ENCODE measurements around the gene HDGFL3. TPM values are rescaled to one million over a fixed set of nuclear protein-coding genes. Genes with fewer than 3 reads are reported as not detected.
"Not testable (repeated sequence)": the region's sequence is repeated elsewhere in the genome, so short reads cannot be mapped to it uniquely, and the experiment has no call there.

Gene HDGFL3
- total and polyA plus RNA-seq, 2 experiments from 2014 or later, result 31.3 to 50.6 TPM

- Histone ChIP-seq H3K36me3 (replicated peaks; ENCODE audit: insufficient read depth, low read depth) (no peaks in the 10 kb centered on the region), H3K4me2 (no peak overlapping the region)
Measured at GRCh38 chr15:83225449-83225848, 17.8 kb upstream of the HDGFL3 start.

GRCh38 chr15:83221781-83222180 is 14.2 kb upstream of the HDGFL3 start:
- H4K20me1 ChIP-seq (ENCODE audit: insufficient read depth, poor library complexity, severe bottlenecking); H3K36me3 ChIP-seq (replicated peaks; ENCODE audit: insufficient read depth, low read depth); H3K9me2 ChIP-seq (replicated peaks; ENCODE audit: insufficient read depth); H2AFZ ChIP-seq; H3K27me3 ChIP-seq; H3K79me2 ChIP-seq; H3K4me1 ChIP-seq (ENCODE audit: insufficient read depth); H3K4me3 ChIP-seq; H3K4me2 ChIP-seq; H3K9me3 ChIP-seq (ENCODE audit: low read depth); H3K27ac ChIP-seq; DNase-seq (ENCODE audit: low spot score): not testable (repeated sequence)
- WGBS (ENCODE audit: low lambda C conversion rate, missing lambda C conversion rate), result 95% methylated on average over 9 of the region's 9 CpGs

More at GRCh38 chr15:83225449-83225848, 17.8 kb upstream of the HDGFL3 start:
- Histone ChIP-seq H3K9me2 (replicated peaks; ENCODE audit: insufficient read depth) (no peaks in the 10 kb centered on the region), H3K79me2 (no peaks in the 10 kb centered on the region), H4K20me1 (ENCODE audit: insufficient read depth, poor library complexity, severe bottlenecking) (no peaks in the 10 kb centered on the region), H3K4me1 (ENCODE audit: insufficient read depth) (no peaks in the 10 kb centered on the region), H3K27ac (no peak overlapping the region), H3K9me3 (ENCODE audit: low read depth) (no peaks in the 10 kb centered on the region), H3K27me3 (no peaks in the 10 kb centered on the region), H2AFZ (no peak overlapping the region), H3K4me3 (no peak overlapping the region)
- no peak for DNase-seq (ENCODE audit: low spot score)
- WGBS (ENCODE audit: low lambda C conversion rate, missing lambda C conversion rate), result 89% methylated on average over 9 of the region's 9 CpGs
- no peak for TF ChIP-seq EZH2phosphoT487 (IDR thresholded peaks at IDR 0.05; ENCODE audit: low read depth, severe bottlenecking, unreplicated experiment)
- no peak for TF ChIP-seq CTCF (IDR thresholded peaks at IDR 0.05; ENCODE audit: poor library complexity)
- no peak for TF ChIP-seq EZH2 (IDR thresholded peaks at IDR 0.05; ENCODE audit: borderline replicate concordance)

GRCh38 chr15:83219026-83219425 is 11.4 kb upstream of the HDGFL3 start:
- Histone ChIP-seq H3K4me2 (no peak overlapping the region), H3K27me3 (no peaks in the 10 kb centered on the region)

GRCh38 chr15:83215306-83215705 is 7.7 kb upstream of the HDGFL3 start:
- TF ChIP-seq CTCF (IDR thresholded peaks at IDR 0.05; ENCODE audit: poor library complexity), result no peak
- no peak for TF ChIP-seq EZH2 (IDR thresholded peaks at IDR 0.05; ENCODE audit: borderline replicate concordance)
- no peak for TF ChIP-seq EZH2phosphoT487 (IDR thresholded peaks at IDR 0.05; ENCODE audit: low read depth, severe bottlenecking, unreplicated experiment)
- Histone ChIP-seq H3K36me3 (replicated peaks; ENCODE audit: insufficient read depth, low read depth) (no peaks in the 10 kb centered on the region), H3K79me2 (no peaks in the 10 kb centered on the region), H3K27me3 (no peaks in the 10 kb centered on the region), H3K9me2 (replicated peaks; ENCODE audit: insufficient read depth) (no peaks in the 10 kb centered on the region), H2AFZ (no peak overlapping the region), H3K4me2 (no peak overlapping the region), H3K4me3 (no peak overlapping the region), H3K4me1 (ENCODE audit: insufficient read depth) (no peaks in the 10 kb centered on the region), H4K20me1 (ENCODE audit: insufficient read depth, poor library complexity, severe bottlenecking) (no peaks in the 10 kb centered on the region), H3K27ac (no peak overlapping the region), H3K9me3 (ENCODE audit: low read depth) (no peaks in the 10 kb centered on the region)
- no peak for DNase-seq (ENCODE audit: low spot score)
- 100% methylated on average over 2 of the region's 2 CpGs for WGBS (ENCODE audit: low lambda C conversion rate, missing lambda C conversion rate)

More at GRCh38 chr15:83219026-83219425, 11.4 kb upstream of the HDGFL3 start:
- Histone ChIP-seq H3K79me2 (no peaks in the 10 kb centered on the region), H3K9me2 (replicated peaks; ENCODE audit: insufficient read depth) (no peaks in the 10 kb centered on the region), H3K27ac (no peak overlapping the region), H3K36me3 (replicated peaks; ENCODE audit: insufficient read depth, low read depth) (no peaks in the 10 kb centered on the region), H3K4me3 (no peak overlapping the region), H3K4me1 (ENCODE audit: insufficient read depth) (no peaks in the 10 kb centered on the region), H2AFZ (no peak overlapping the region), H3K9me3 (ENCODE audit: low read depth) (no peaks in the 10 kb centered on the region), H4K20me1 (ENCODE audit: insufficient read depth, poor library complexity, severe bottlenecking) (no peaks in the 10 kb centered on the region)
- 93% methylated on average over 1 of the region's 1 CpG for WGBS (ENCODE audit: low lambda C conversion rate, missing lambda C conversion rate)
- no peak for TF ChIP-seq EZH2 (IDR thresholded peaks at IDR 0.05; ENCODE audit: borderline replicate concordance)
- no peak for TF ChIP-seq CTCF (IDR thresholded peaks at IDR 0.05; ENCODE audit: poor library complexity)
- no peak for TF ChIP-seq EZH2phosphoT487 (IDR thresholded peaks at IDR 0.05; ENCODE audit: low read depth, severe bottlenecking, unreplicated experiment)
- DNase-seq (ENCODE audit: low spot score), result no peak

All from hepatocyte (in vitro differentiated cells).